OCI-LY7 (cell line): ENCODE data around the gene AK4. TPM values are rescaled to one million over a fixed set of nuclear protein-coding genes. Genes with fewer than 3 reads are reported as not detected.

Experiments
- BruUV-seq: library from RNA; stranded (reverse); fragments of 400-500 nt; replicated peaks from 2 replicates; lab custom pipeline; 2021; lab: Mats Ljungman, UMichigan
- CTCF ChIA-PET: fragments of 300-600 bp; sonication (Branson Sonifier 250); formaldehyde crosslinking; loops from one replicate; lab custom pipeline; 2022; ENCODE audit warnings: antibody characterized with exemption; ENCODE audit not compliant: unreplicated experiment; lab: Charles Lee
- POLR2A ChIA-PET: fragments of 300-600 bp; sonication (Branson Sonifier 250); formaldehyde crosslinking; loops from one replicate; lab custom pipeline; 2022; ENCODE audit warnings: antibody characterized with exemption; lab: Charles Lee
- DNase-seq: peaks from one replicate; pipeline ENCODE4 v3.0.0-alpha.2; 2015; ENCODE audit warnings: low spot score
- H2AFZ ChIP-seq: fragments of 200-600 bp; sonication (generic), shearing (Covaris generic); 2 replicates; pipeline ENCODE4 v1.6.1; 2014; ENCODE audit warnings: mild to moderate bottlenecking, antibody characterized with exemption, low read length, moderate library complexity
- H3K27ac ChIP-seq: fragments of 200-600 bp; sonication (generic); 2 replicates; pipeline ENCODE4 v1.5.1; 2014; ENCODE audit warnings: mixed run types, low read depth, mild to moderate bottlenecking, moderate library complexity, low read length, inconsistent platforms; ENCODE audit not compliant: poor library complexity, severe bottlenecking
- H3K36me3 ChIP-seq: fragments of 200-600 bp; sonication (generic); 2 replicates; pipeline ENCODE4 v1.6.1; 2014; ENCODE audit warnings: mild to moderate bottlenecking, antibody characterized with exemption, low read length, moderate library complexity, mixed read lengths; ENCODE audit not compliant: insufficient read depth
- H3K4me1 ChIP-seq: fragments of 200-600 bp; sonication (generic); 2 replicates; pipeline ENCODE4 v1.5.1; 2014; ENCODE audit warnings: mild to moderate bottlenecking, low read length; ENCODE audit not compliant: insufficient read depth, poor library complexity, severe bottlenecking
- H3K4me2 ChIP-seq: fragments of 200-600 bp; sonication (generic); 2 replicates; pipeline ENCODE4 v1.6.1; 2014; ENCODE audit warnings: mild to moderate bottlenecking, low read length
- H3K4me3 ChIP-seq: fragments of 200-600 bp; sonication (generic); 2 replicates; pipeline ENCODE4 v1.5.1; 2014; ENCODE audit warnings: mild to moderate bottlenecking, low read depth, low read length; ENCODE audit not compliant: poor library complexity, severe bottlenecking
- H3K79me2 ChIP-seq: fragments of 200-600 bp; sonication (generic); 2 replicates; pipeline ENCODE4 v1.6.1; 2016; ENCODE audit warnings: low read depth, mild to moderate bottlenecking, low read length, moderate library complexity, mixed read lengths; ENCODE audit not compliant: insufficient read depth
- H3K9me2 ChIP-seq: fragments of 200-600 bp; sonication (generic); 2 replicates; pipeline ENCODE4 v1.6.1; 2016; ENCODE audit warnings: mild to moderate bottlenecking, low read length, mixed read lengths; ENCODE audit not compliant: insufficient read depth
- H3K9me3 ChIP-seq: fragments of 200-600 bp; sonication (generic); 2 replicates; pipeline ENCODE4 v1.6.1; 2014; ENCODE audit warnings: mild to moderate bottlenecking, mixed run types, low read length, mixed read lengths
- H4K20me1 ChIP-seq: fragments of 200-600 bp; sonication (generic); 2 replicates; pipeline ENCODE4 v1.6.1; 2014; ENCODE audit warnings: mild to moderate bottlenecking, antibody characterized with exemption, low read length, moderate library complexity, mixed read lengths; ENCODE audit not compliant: insufficient read depth
- CTCF ChIP-seq: fragments of 200-600 bp; sonication (generic); conservative IDR thresholded peaks from 2 replicates; pipeline ENCODE4 v1.5.1; 2014; ENCODE audit warnings: mild to moderate bottlenecking, antibody characterized with exemption, low read length, moderate library complexity, mixed read lengths
- EZH2phosphoT487 ChIP-seq: fragments of 200-600 bp; sonication (generic); IDR thresholded peaks from 2 replicates; pipeline ENCODE4 v1.6.1; 2018; ENCODE audit warnings: low read depth, borderline replicate concordance, mild to moderate bottlenecking, mixed run types, antibody characterized with exemption, low read length, moderate library complexity, mixed read lengths
- intact Hi-C: fragments of 100-400 bp; cut with micrococcal nuclease; formaldehyde crosslinking; loops from one replicate; pipeline ENCODE4 v1.10.0; 2022; ENCODE audit not compliant: unreplicated experiment
- total RNA-seq, 2 experiments: library from RNA; depleted of rRNA in 1 of 2; stranded (reverse); fragments of >200 nt in 1 of 2; shearing (Covaris generic) in 1 of 2; gene quantifications; 2 replicates each; pipeline ENCODE4 v1.2.3, GENCODE V29; 2014 to 2022

The AK4 gene
- total RNA-seq, 2 experiments from 2014 or later = 0.16 to 1.4 TPM

- TF ChIP-seq CTCF = no peak
- TF ChIP-seq EZH2phosphoT487 = no peak
- H3K4me3 ChIP-seq = no peak overlapping the region
- BruUV-seq = no TSS peak
- intact Hi-C loops = no loop called here
- H3K9me3 ChIP-seq = no peaks in the 10 kb centered on the region
- DNase-seq = no peak
- ChIA-PET CTCF (no interaction called here), POLR2A (interaction anchor here (1.3 to 1.5 kb wide), 2 partner anchors 12 to 13 kb away, joined by 3 read pairs; no protein-coding TSS in a partner anchor)
- H3K79me2 ChIP-seq = no peaks in the 10 kb centered on the region
- no peaks in the 10 kb centered on the region for H3K36me3 ChIP-seq
- H3K4me1 ChIP-seq = peaks cover 8% of the 10 kb centered on the region
- H3K4me2 ChIP-seq = no peak overlapping the region; the same call in 1 of the 2 replicates
- H3K9me2 ChIP-seq = no peaks in the 10 kb centered on the region
- no peak overlapping the region for H2AFZ ChIP-seq
- no peak overlapping the region for H3K27ac ChIP-seq
- H4K20me1 ChIP-seq = no peaks in the 10 kb centered on the region
Observed at GRCh38 chr1:65265651-65266351, 117.8 kb downstream of the AK4 start.

GRCh38 chr1:65266476-65266875, 118.5 kb downstream of the AK4 start:
- ChIA-PET CTCF (no interaction called here), POLR2A (interaction anchor here (1.3 to 1.5 kb wide), 2 partner anchors 11 to 14 kb away, joined by 3 read pairs; no protein-coding TSS in a partner anchor)
- DNase-seq = no peak
- H3K79me2 ChIP-seq = no peaks in the 10 kb centered on the region
- H2AFZ ChIP-seq = no peak overlapping the region
- no TSS peak for BruUV-seq
- no peaks in the 10 kb centered on the region for H4K20me1 ChIP-seq
- no peak overlapping the region for H3K4me3 ChIP-seq
- TF ChIP-seq EZH2phosphoT487 (no peak), CTCF (no peak)
- no peak overlapping the region for H3K4me2 ChIP-seq
- no peaks in the 10 kb centered on the region for H3K36me3 ChIP-seq
- H3K9me2 ChIP-seq = no peaks in the 10 kb centered on the region
- peaks cover 8% of the 10 kb centered on the region for H3K4me1 ChIP-seq
- intact Hi-C loops = no loop called here
- no peaks in the 10 kb centered on the region for H3K9me3 ChIP-seq
- H3K27ac ChIP-seq = no peak overlapping the region

- H4K20me1 ChIP-seq = peaks cover 3% of the 10 kb centered on the region; the same call in 1 of the 2 replicates
- H2AFZ ChIP-seq = no peak overlapping the region
- no peaks in the 10 kb centered on the region for H3K9me2 ChIP-seq
- TF ChIP-seq CTCF (no peak), EZH2phosphoT487 (no peak)
- no peaks in the 10 kb centered on the region for H3K36me3 ChIP-seq
- H3K4me1 ChIP-seq = peaks cover 8% of the 10 kb centered on the region
- H3K4me3 ChIP-seq = no peak overlapping the region
- POLR2A ChIA-PET = interaction anchor here (1.0 to 1.5 kb wide), 3 partner anchors 15 to 152 kb away, joined by 3 to 4 read pairs (median 4); no protein-coding TSS in a partner anchor
- no peak overlapping the region for H3K4me2 ChIP-seq
- no peak overlapping the region for H3K27ac ChIP-seq
- CTCF ChIA-PET = no interaction called here
- H3K9me3 ChIP-seq = no peaks in the 10 kb centered on the region
- no TSS peak for BruUV-seq
- no peak for DNase-seq
- intact Hi-C loops = no loop called here
- no peaks in the 10 kb centered on the region for H3K79me2 ChIP-seq
Observed at GRCh38 chr1:65267271-65267670, 119.3 kb downstream of the AK4 start.
